CD4-positive, alpha-beta T cell treated with Interleukin-6 at 100 ng/mL for 8 hours (primary cell): ENCODE measurements around the gene PDRG1.

ENCODE experiments used
- DNase-seq: peaks from one replicate; pipeline ENCODE4 v3.0.0-alpha.2; 2020; ENCODE audit warnings: mixed read lengths, low spot score

The PDRG1 gene

DNA sequence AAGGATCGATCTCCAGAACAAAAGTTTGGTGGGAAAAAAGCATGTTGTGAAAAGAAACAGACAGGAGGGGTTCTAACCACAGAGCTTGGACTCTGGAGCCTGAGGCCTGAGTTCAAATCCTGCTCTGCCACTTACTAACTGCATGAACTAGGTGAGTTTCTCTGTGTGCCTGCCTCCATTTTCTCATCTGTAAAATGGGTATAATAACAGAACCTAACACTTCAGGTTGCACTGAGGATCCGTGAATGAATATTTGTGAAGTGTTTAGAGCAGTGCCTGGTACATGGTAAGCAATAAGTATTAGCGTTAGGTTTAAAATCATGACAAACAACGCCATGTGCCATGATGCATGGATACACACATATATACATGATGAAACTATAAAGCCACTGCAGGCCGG is 44.8 kb downstream of the PDRG1 start:
- no peak for DNase-seq

DNA sequence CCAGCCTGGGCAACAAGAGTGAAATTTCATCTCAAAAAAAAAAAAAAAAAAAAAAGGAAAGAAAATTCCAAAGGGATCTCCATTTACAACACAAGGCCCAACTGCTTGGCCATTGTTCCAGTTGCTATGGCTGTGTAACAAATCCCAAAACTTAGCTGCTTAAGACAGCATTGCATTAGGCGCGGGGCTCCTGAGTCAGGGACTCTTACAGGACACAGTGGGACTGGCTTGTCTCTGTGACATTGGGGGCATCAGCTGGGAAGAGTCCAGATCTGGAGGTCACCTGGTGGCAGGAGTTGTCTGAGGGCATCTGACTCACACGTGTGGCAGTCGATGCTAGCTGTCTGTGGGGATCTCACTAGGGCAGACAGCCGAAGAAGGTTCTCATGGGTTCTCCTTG is 45.8 kb downstream of the PDRG1 start:
- no peak for DNase-seq

DNA sequence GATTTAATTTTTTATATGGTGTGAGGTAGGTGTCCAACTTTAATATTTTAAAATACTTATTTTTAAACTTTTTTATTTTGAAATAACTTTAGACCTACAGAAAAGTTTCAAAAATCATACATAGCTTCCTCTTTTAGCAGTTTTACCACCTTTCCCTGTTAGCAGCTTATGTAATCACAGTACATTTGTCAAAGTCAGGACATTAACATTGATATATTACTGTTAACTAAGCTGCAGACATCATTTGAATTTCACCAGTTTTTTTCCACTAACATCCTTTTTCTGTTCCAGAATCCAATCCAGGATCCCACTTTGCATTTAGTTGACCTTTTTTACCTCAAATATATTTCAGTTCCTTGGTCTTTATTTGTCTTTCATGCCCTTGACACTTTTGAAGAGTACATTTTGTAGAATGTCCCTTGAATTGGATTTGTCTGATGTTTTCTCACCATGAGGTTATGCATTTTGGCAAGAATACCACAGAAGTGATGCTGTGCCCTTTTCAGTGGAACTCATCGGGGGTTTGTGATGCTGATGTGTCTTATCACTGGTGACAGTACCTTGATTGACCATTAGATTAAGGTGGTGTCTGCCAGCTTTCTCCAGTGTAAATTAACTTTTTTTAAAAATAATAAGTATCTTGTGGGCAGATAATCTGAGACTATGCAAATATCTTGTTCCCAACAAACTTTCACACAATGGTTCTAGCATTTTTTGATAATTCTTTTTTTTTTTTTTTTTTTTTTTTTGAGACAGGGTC is 48.0 kb downstream of the PDRG1 start:
- no peak for DNase-seq

DNA sequence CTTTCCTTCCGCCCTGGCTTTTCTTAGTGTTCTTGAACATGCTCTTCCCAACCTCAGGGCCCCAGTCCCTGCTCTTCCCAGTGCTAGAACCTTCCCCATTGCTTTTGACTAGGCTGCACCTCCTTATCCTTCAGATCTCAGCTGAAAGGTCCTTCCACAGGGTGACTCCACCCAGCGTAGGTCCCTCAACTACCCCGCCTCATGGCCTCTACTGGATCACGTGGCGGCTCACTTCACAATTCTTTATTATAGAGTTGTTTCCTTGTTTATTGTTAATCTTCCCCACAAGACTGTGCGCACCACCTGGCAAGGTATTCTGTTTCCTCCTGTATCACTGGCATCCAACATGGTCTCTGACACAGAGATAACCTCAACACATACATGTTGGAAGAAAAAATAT is 50.2 kb downstream of the PDRG1 start:
- DNase-seq: no peak

DNA sequence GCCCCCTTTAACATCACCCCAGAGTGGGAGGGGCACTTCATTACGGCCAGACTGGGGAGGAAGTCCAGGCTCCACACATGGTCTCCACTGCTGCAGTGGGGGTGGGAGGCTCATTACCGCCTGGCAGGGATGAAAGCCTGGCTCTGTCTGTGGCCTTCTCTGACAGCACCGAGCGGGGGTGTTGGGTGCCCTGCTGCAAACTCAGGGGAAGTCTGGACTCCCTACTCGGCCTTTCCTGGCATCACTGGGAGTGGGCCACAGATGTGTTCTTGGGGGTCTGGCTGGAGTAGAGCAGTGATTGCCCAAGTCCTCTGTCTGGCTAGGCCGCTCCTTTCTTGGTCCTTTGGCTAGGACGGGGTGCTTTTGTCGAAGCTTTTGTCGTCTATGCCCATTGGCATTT is 54.3 kb downstream of the PDRG1 start:
- no peak for DNase-seq

DNA sequence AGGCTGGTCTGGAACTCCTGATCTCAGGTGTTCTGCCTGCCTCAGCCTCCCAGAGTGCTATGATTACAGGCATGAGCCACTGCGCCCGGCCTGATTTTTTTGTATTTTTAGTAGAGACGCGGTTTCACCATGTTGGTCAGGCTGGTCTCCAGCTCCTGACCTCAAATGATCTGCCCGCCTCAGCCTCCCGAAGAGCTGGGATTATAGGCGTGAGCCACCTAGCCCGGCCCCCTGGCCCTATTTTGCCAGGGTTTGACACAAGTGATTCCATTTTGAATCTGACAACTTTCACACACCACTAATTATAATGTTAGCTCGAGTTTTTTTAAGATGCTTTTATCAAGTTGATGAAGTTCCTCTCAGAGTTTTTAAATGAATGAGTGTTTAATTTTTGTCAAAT is 55.8 kb downstream of the PDRG1 start:
- no peak for DNase-seq

DNA sequence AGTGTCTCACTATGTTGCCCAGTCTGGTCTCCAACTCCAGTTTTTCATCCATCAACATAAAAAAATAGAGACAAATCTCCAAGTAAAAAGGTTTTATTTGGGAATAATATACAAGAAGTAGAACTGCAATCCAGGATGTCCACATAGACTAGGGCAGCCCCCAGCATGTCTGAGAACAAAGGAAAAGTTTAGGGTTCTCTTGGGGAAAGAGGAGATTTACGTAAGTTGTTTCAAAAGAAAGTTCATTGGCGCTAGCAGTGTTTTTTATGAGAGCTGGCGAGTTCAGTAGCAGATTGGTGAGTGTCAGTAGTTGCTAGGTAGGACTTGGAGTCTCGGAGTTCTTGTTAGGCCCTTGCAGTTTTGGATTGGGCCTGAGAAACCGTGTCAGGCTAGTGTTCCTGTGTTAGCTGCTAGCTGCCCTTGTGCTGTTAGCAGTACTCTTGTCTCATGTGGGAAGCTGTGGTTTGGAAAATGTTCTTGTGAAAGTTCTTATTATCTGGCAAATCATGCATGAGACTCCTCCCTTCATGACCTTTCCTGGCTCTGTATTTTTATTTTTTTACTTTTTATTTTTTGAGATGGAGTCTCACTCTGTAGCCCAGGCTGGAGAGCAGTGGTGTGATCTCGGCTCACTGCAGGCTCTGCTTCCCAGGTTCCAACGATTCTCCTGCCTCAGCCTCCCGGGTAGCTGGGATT is 56.7 kb downstream of the PDRG1 start:
- DNase-seq: no peak
